ENCODE data around the gene FAM168B.

FAM168B gene

DNA sequence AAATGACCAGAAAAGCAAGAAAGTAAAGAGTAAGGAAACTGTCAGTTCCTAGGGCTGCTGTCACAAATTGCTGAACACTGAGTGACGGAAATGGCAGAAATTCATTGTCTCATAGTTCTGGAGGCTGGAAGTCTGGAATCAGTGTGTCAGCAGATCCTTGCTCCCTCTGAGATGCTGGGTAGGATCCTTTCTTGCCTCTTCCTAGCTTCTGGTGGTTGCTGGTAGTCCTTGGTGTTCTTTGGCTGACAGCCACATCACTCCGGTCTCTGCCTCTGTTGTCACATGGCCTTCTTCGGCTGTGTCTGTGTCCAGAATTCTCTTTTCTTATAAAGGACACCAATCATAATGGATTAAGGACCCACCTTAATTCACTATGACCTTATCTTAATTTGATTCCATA is 33.8 kb upstream of the FAM168B start:
- Mint-ChIP-seq H3K36me3 (ENCODE audit: low read depth) (peaks cover 85% of the 10 kb centered on the region), H3K27me3 (ENCODE audit: low read depth, poor library complexity) (no peaks in the 10 kb centered on the region), H3K27ac (no peak overlapping the region), H3K9me3 (peaks cover 8% of the 10 kb centered on the region), H3K4me3 (no peak overlapping the region), H3K4me1 (peaks cover 23% of the 10 kb centered on the region)
- TF ChIP-seq, protein P1, sequence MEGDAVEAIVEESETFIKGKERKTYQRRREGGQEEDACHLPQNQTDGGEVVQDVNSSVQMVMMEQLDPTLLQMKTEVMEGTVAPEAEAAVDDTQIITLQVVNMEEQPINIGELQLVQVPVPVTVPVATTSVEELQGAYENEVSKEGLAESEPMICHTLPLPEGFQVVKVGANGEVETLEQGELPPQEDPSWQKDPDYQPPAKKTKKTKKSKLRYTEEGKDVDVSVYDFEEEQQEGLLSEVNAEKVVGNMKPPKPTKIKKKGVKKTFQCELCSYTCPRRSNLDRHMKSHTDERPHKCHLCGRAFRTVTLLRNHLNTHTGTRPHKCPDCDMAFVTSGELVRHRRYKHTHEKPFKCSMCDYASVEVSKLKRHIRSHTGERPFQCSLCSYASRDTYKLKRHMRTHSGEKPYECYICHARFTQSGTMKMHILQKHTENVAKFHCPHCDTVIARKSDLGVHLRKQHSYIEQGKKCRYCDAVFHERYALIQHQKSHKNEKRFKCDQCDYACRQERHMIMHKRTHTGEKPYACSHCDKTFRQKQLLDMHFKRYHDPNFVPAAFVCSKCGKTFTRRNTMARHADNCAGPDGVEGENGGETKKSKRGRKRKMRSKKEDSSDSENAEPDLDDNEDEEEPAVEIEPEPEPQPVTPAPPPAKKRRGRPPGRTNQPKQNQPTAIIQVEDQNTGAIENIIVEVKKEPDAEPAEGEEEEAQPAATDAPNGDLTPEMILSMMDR (IDR thresholded peaks at IDR 0.05): no peak
- DNase-seq: no peak

DNA sequence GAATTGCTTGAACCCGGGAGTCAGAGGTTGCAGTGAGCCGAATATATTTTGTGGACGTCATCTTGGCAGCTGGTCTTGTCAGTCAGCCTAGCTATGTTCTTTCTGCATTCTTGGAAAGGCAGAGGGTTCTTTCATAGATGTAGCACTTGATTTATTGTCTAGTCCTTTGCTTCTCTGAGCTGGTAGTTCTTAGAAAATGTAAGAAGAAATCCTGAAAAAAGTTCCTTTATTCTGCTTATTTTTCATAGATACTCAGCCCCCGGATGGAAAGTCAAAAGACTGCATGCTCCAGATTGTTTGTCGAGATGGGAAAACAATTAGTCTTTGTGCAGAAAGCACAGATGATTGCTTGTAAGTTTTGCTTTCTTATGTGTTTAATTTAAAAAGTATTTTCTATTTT is 33.2 kb upstream of the FAM168B start:
- peaks cover 86% of the 10 kb centered on the region for H3K36me3 Mint-ChIP-seq (ENCODE audit: low read depth)
- H3K27ac Mint-ChIP-seq: no peak overlapping the region
- no peak overlapping the region for H3K4me3 Mint-ChIP-seq

DNA sequence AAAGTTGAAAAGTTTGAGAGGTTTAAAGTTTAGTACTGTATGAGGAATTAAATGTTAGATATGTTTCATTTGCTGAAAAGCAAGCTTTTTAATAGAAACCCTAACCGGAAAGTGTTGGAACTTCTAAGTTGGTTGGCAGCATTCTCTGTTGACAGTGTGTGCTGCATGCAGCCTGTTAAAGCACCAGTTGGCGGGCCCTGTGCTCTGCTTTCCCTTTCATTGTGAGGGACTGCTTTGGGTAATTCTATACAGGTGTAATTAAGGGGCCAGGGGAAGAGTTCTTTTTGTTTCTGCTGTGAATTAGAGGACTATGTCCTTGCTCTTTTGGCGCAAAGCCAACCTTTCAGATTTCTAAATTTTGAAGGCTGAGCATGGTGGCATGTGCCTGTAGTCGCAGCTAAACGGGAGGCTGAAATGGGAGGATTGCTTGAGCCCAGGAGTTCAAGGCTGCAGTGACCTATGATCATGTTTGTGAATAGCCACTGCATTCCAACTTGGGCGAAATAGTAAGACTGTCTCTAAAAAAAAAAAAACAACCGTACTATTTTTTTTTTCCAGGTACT is 32.0 kb upstream of the FAM168B start:
- H3K4me3 Mint-ChIP-seq: no peak overlapping the region
- H3K9me3 Mint-ChIP-seq: peaks cover 8% of the 10 kb centered on the region
- DNase-seq: no peak
- peak overlapping the region; percentile 55 for H3K27ac Mint-ChIP-seq
- H3K4me1 Mint-ChIP-seq: peaks cover 16% of the 10 kb centered on the region
- H3K36me3 Mint-ChIP-seq (ENCODE audit: low read depth): peaks cover 83% of the 10 kb centered on the region
- TF ChIP-seq, protein P1 (IDR thresholded peaks at IDR 0.05): no peak
- no peaks in the 10 kb centered on the region for H3K27me3 Mint-ChIP-seq (ENCODE audit: low read depth, poor library complexity)

More for the DNA sequence above, 33.2 kb upstream of the FAM168B start:
- H3K9me3 Mint-ChIP-seq: peaks cover 8% of the 10 kb centered on the region
- DNase-seq: no peak
- TF ChIP-seq, protein P1 (IDR thresholded peaks at IDR 0.05): no peak
- peaks cover 16% of the 10 kb centered on the region for H3K4me1 Mint-ChIP-seq
- H3K27me3 Mint-ChIP-seq (ENCODE audit: low read depth, poor library complexity): no peaks in the 10 kb centered on the region

DNA sequence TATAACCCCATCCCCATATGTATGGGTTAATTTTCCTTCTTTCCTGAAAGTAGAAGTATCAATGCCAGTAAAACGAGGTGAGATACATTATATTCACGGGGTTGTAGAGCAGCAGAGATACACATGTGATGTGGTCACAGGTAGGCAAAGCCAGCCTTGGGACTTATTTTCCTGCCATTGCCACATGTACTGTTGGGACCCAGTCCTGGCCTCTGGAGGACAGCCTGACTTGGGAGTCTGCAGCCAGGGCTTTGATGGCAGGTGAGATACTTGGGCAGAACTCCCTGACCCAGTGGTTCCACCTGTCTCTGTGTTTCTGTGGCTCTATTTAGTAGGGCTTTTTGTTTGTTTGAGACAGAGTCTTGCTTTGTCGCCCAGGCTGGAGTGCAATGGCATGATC is 29.9 kb upstream of the FAM168B start:
- Mint-ChIP-seq H3K4me3 (no peak overlapping the region), H3K9me3 (no peaks in the 10 kb centered on the region), H3K36me3 (ENCODE audit: low read depth) (peaks cover 64% of the 10 kb centered on the region), H3K27ac (no peak overlapping the region), H3K4me1 (peaks cover 17% of the 10 kb centered on the region), H3K27me3 (ENCODE audit: low read depth, poor library complexity) (no peaks in the 10 kb centered on the region)
- DNase-seq: no peak
- TF ChIP-seq, protein P1 (IDR thresholded peaks at IDR 0.05): no peak

DNA sequence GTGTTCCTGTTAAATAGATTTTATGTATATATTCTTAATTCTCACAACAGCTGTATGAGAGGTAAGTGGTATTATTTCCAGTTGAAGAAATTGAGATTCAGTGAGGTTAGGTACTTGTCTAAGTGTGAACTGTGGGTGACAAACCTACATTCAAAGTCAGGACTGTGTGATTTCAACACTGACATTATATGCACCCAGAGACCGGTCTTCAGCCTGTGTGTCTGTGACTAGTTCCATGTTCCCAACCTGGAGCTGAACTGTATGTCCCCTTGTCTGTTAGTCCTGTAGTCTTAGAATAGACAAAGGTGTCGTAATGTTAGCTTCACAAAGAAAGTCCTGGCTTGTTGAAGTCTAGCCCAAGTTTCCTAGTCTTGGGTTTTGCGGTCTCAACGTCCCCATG is 29.2 kb upstream of the FAM168B start:
- Mint-ChIP-seq H3K27ac (no peak overlapping the region), H3K9me3 (no peaks in the 10 kb centered on the region), H3K36me3 (ENCODE audit: low read depth) (peaks cover 64% of the 10 kb centered on the region), H3K4me1 (peaks cover 17% of the 10 kb centered on the region), H3K27me3 (ENCODE audit: low read depth, poor library complexity) (no peaks in the 10 kb centered on the region), H3K4me3 (no peak overlapping the region)
- TF ChIP-seq, protein P1 (IDR thresholded peaks at IDR 0.05): no peak
- no peak for DNase-seq

DNA sequence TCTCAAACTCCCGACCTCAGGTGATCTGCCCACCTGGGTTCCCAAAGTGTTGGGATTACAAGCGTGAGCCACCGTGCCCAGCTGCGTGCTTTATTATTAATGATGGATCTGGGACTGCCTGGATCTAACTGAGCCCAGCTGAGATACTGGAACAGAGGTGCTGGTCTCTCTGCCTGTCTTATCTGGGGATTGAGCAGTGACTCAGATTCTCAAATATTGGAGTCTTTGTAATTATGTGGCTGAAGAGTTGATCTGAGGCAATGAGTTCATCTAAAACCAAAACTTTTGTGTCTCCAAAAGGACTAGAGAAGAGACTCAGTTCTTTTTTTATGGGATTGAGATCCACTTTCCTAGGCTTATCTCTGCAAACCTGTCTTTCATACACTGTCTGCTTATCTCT is 28.2 kb upstream of the FAM168B start:
- Mint-ChIP-seq H3K36me3 (ENCODE audit: low read depth) (peaks cover 60% of the 10 kb centered on the region), H3K9me3 (no peaks in the 10 kb centered on the region), H3K4me3 (no peak overlapping the region), H3K27me3 (ENCODE audit: low read depth, poor library complexity) (no peaks in the 10 kb centered on the region), H3K27ac (no peak overlapping the region), H3K4me1 (peaks cover 17% of the 10 kb centered on the region)
- TF ChIP-seq, protein P1 (IDR thresholded peaks at IDR 0.05): no peak
- DNase-seq: no peak
